NCI-H510A treated with DMSO at 0.1 percent for 48 hours (cell line): ENCODE data around the gene ACTR1A.
"Not testable (repeated sequence)": the region's sequence is repeated elsewhere in the genome, so short reads cannot be mapped to it uniquely, and the experiment has no call there.

Experiments
- DNase-seq: peaks from one replicate; lab custom pipeline; 2025; lab: John Stamatoyannopoulos, UW

Gene ACTR1A

DNA sequence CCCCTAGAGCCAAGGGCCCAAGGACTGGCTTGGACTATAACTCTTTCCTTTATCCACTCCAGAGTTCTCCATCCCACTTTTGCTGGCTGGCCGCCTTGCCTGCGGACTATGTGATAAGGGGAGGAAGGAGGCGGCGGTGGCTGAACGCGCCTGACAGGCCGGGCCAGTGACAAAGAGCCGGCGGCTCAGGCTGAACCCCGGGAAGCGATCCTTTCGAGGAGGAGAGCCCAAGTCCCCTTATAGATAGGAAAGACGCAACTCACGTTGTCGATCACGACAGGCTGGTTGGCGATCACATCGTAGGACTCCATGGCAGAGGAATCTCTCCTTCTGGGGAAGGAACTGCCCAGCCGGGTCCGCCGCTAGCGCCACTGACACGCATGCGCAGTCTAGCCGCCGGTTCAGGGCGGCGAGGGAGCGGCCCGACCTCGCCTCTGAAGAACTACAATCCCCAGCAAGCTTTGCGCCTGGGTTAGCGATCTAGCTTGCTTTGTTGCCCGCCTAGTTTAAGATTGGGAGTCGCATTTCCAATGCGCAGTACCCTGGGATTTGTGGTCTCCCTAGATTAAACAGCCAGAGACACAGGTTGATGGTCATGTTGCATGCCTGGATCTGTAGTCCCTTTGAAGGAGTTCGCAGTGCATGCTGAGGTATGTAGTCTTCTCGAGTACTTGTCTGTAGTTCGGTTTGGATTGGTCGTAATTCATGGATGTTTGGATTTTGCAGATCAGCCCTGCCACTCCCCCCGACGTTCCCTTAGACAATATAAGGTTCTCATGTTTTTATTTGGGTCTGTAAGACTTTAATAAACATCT, at the start of gene ACTR1A:
TSS of gene ACTR1A (minus strand) at position 376 of the 815 bp plus-strand sequence. CDS start at position 311, 65 bp downstream.
- peak; percentile 98 for DNase-seq

- DNase-seq: no peak
These were observed 48.2 kb upstream of the ACTR1A start for GRCh38 chr10:102550636-102551210.

GRCh38 chr10:102549549-102549948, 47.0 kb upstream of the ACTR1A start:
- DNase-seq: no peak

- DNase-seq: no peak
These were observed 44.3 kb upstream of the ACTR1A start for GRCh38 chr10:102546606-102547320.

DNA sequence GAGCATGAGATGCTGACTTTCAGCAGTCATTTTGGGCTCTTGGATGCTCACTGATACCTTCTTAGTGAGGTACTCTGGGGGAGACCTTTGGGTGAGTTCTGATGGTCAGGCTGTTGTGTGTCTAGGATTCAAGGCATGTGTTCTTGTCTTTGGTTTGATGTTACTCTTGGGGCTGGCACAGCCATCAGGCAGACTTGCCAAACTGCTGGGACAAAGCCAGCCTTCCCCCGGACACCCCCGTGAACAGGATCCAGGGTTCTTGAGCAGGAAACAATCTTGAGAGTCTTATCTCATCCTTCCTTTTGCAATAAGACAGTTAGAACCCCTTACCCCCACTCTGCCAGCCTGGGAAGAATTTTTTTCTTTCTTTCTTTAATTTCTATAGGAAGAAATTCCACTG, 43.5 kb upstream of the ACTR1A start:
- DNase-seq: no peak

GRCh38 chr10:102545265-102545871, 42.9 kb upstream of the ACTR1A start:
- no peak for DNase-seq

DNA sequence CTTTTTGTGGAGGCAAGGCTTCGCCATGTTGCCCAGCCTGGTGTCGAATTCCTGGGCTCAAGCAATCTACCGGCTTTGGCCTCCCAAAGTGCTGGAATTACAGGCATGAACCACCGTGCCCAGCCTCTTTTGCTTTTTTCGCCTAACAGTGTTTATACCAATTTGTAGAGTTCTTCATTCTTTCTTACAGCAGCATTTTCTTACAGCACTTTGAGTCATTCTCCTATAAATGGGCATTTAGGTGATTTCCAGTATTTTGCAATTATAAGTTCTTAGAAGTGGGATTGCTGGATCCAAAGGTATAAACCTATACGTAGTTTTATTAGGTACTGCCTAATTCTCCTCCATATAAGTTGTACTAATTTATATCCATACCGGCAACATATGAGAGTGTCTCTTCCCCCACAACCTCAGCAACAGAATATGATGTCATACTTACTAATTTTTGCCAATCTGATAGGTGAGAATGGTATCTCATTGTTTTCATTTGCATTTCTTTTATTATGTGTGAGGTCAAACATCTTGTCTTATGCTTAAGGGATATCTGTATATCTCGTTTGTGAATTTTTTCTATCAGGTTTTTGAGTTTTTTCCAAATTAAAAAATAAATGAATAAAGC, 40.4 kb upstream of the ACTR1A start:
- no peak for DNase-seq

DNA sequence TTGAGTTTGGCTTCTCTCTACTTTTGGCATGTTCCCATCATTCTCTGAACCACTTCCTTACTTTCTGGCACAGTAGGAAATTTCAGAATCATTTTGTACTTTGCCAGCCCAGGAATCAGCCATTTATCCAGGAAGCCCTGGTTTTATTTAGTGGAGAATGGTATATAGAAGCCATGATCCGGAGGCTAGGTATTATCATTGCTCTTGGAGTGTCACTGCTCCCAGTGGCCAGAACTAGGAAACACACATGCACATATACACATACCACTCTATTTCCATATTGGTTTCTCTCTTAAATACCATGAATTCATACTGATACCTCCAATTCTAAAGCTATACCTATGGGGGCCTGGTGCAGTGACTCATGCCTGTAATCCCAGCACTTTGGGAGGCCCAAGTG, 37.5 kb upstream of the ACTR1A start:
- peak; percentile 27 for DNase-seq

DNA sequence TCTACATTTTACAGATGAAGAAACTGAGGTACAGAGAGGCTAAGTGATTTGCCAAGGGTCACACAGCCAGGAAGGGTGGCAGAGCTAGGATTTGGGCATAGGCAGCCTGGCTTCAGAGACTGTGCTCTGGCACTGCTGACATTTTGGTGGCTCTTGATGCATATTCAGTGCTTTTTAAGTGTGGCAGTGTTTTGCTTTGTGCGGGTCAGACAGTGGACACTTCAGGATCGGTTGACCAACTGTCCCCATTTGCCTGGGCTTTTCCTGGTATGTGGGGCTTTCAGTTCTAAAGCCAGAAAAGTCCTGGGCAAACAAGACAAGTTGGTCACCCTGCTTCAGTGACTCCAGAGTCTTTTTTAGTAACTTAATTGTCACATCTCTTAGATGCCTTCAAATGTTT, 36.3 kb upstream of the ACTR1A start:
- no peak for DNase-seq

DNA sequence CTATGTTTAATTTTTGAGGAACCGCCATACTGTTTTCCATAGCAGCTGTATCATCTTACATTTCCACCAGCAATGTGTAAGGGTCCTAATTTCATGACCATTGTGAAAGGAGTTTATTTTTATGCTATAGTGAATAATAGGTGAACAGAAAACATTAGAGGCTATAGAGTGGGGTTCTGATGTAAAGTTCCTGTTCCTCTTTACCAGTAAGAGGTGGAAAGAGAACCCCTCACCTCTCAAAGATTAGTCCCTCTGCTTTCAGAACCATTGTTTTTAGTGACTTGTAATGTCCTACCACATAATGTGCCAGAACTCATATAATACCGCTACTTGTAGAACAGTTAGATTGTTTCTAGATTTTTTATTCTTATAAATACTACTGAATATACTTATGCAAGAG, 35.4 kb upstream of the ACTR1A start:
- DNase-seq: no peak

DNA sequence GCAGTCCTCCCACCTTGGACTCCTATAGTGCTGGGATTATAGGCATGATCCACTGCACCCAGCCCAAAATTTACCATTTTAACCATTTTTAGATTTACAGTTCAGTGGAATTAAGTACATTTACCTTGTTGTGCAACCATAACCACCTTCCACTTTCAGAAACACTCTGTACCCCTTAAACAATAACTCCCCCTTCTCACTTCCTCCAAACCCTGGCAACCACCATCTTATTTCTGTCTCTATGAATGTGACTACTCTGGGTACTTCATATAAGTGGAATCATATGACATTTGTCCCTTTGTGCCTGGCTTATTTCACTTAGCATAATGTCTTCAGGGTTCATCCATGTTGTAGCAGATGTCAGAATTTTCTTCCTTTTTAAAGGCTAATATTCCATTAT, 34.9 kb upstream of the ACTR1A start:
- DNase-seq: no peak

GRCh38 chr10:102535481-102536147, 33.1 kb upstream of the ACTR1A start:
- DNase-seq: no peak

- DNase-seq: not testable (repeated sequence)
These were observed 32.5 kb upstream of the ACTR1A start for GRCh38 chr10:102534966-102535365.

DNA sequence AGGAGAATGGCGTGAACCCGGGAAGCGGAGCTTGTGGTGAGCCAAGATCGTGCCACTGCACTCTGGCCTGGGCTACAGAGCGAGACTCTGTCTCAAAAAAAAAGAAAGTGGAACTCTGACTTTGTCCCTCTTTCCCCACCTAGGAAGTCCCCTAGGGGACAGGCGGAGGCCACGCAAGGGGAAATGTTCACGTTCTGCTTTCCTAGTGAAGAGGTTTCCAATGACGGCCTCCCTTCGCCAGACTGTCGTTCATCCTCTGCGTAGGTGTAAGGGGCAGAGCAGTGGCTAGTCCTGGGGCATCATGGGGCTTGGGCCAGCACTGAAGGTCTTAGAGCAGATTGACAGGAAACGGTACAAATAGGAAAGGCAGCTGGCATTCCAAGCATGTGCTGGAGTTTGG, 31.8 kb upstream of the ACTR1A start:
- DNase-seq: no peak

- DNase-seq: no peak
These were observed 25.0 kb upstream of the ACTR1A start for GRCh38 chr10:102527546-102527945.

DNA sequence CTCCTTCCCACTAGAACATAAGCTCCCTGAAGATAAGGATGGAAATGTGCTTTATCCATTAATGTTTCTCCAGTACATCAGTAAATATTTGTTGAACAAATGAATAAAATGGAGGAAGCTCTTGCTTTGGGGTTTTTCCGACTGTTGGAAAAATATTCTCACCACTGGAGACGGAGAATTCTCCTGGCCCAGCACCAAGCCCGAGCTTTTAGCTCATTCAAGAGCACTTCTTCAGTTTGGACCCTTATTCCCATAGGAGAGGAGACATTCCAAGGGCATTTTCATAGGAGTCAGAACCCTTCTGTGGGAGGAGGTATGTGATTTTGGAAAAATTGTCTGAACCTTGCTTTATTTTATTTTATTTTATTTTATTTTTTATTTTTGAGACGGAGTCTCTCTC, 22.2 kb upstream of the ACTR1A start:
- no peak for DNase-seq

DNA sequence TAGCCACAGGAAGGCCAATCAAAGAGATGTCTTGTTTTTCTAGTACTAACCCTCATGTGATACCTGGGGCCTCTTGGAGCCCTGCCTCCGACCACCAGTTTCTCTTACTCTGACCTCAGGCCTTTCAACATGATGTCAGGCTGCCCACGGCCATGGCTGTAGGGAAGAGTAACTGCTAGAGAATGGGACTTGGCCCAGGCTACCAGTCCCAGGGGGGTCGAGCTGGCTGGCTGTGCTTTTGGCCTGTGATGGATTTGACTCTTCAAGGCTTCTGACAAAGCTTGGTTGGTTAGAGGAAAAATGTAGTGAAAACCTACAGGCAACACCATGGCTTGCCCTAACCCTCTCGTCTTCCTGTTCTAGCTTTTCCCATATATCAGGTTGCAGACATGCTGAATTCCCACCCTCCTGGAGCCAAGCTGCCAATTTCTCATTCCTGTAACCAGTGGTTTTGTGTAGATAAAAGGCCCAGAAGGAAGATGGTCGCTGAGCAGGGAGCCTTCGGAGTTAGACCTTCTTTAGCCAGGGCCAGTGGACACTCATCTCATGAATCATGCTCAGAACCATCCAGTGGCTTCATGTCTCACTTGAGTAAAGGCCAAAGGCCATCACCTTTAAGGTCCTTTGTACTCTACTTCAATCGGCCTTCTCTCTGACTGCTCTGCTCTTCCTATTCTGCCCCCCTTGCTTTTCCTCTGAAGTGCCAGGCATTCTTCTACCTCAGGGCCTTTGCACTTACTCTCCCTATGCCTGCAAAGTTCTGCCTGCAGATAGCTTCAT, 20.9 kb upstream of the ACTR1A start:
- no peak for DNase-seq

GRCh38 chr10:102522874-102523249, 20.4 kb upstream of the ACTR1A start:
- DNase-seq: no peak

GRCh38 chr10:102519246-102519825, 16.8 kb upstream of the ACTR1A start:
- DNase-seq: no peak

GRCh38 chr10:102517553-102517952, 15.0 kb upstream of the ACTR1A start:
- DNase-seq: no peak

- no peak for DNase-seq
These were observed 13.2 kb upstream of the ACTR1A start for GRCh38 chr10:102515724-102516123.
